ENCODE results near the gene EDIL3. TPM values are rescaled to one million over a fixed set of nuclear protein-coding genes. Genes with fewer than 3 reads are reported as not detected.

EDIL3 gene
- total and polyA plus RNA-seq, 2 of the 13 experiments (the other 11 are each of a cell fraction or from before 2014, with no cell fraction given), result 0.01 TPM; not detected in 1

DNA sequence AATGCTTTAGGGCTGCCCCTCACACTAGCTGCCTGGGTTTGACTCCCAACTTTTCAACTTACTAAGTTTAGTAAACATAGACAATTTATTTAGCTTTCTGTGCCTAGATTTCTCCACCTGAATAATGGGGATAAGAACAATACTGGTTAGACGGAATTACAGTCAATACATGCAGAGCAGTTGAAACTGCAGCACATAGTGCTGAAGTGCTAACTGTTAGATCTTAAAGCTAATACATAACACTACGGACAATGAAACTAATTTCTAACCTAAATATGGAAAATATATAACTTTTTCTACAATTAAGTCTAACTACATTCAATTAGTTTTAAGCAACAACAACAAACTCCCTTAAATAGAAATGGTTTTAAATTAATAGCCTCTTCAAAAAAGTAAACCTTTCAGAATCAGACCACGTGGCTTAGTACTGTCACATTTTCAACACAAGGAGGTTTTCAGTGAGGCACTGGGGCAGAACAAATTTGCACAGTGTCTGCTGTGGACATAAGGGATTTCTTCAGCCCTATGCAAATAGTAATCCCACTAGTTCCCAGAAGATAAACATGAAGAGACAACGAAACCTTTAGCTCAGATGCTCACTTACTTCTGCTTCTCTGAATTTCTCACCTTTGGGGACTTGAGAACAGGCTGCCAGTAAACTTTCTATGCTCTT lies 293.4 kb downstream of the EDIL3 start (continued):
- TF ChIP-seq KDM3A (CRISPR knock-in tag; IDR thresholded peaks at IDR 0.05; ENCODE audit: low read depth) (peak; percentile 78; the same call in 1 of the 2 replicates), RARA (CRISPR knock-in tag; IDR thresholded peaks at IDR 0.05) (peak; percentile 81), ERF (CRISPR knock-in tag; IDR thresholded peaks at IDR 0.05) (0 out of 2 replicates have a peak, but pooled peaks have one; percentile 44), SOX5 (CRISPR knock-in tag; IDR thresholded peaks at IDR 0.05; ENCODE audit: borderline replicate concordance) (peak; percentile 84), MAFF (IDR thresholded peaks at IDR 0.05; ENCODE audit: low read depth, low read length) (no peak), SMARCE1 (IDR thresholded peaks at IDR 0.05; ENCODE audit: borderline replicate concordance) (no peak), NPAS2 (CRISPR knock-in tag; IDR thresholded peaks at IDR 0.05; ENCODE audit: borderline replicate concordance) (no peak), YEATS2 (CRISPR knock-in tag; IDR thresholded peaks at IDR 0.05; ENCODE audit: borderline replicate concordance) (peak; percentile 34; the same call in 1 of the 2 replicates), TAF1 (CRISPR knock-in tag; IDR thresholded peaks at IDR 0.05) (no peak), ZNF350 (CRISPR knock-in tag; IDR thresholded peaks at IDR 0.05; ENCODE audit: borderline replicate concordance, low read depth) (no peak), TEAD3 (CRISPR knock-in tag; optimal IDR thresholded peaks at IDR 0.05; ENCODE audit: borderline replicate concordance) (peak; percentile 48), TCF7 (IDR thresholded peaks at IDR 0.05; ENCODE audit: low read depth) (peak; percentile 81), NFYB (CRISPR knock-in tag; IDR thresholded peaks at IDR 0.05) (no peak)
- TF ChIP-seq, protein P1, sequence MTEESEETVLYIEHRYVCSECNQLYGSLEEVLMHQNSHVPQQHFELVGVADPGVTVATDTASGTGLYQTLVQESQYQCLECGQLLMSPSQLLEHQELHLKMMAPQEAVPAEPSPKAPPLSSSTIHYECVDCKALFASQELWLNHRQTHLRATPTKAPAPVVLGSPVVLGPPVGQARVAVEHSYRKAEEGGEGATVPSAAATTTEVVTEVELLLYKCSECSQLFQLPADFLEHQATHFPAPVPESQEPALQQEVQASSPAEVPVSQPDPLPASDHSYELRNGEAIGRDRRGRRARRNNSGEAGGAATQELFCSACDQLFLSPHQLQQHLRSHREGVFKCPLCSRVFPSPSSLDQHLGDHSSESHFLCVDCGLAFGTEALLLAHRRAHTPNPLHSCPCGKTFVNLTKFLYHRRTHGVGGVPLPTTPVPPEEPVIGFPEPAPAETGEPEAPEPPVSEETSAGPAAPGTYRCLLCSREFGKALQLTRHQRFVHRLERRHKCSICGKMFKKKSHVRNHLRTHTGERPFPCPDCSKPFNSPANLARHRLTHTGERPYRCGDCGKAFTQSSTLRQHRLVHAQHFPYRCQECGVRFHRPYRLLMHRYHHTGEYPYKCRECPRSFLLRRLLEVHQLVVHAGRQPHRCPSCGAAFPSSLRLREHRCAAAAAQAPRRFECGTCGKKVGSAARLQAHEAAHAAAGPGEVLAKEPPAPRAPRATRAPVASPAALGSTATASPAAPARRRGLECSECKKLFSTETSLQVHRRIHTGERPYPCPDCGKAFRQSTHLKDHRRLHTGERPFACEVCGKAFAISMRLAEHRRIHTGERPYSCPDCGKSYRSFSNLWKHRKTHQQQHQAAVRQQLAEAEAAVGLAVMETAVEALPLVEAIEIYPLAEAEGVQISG (CRISPR knock-in tag; IDR thresholded peaks at IDR 0.05), result 0 out of 2 replicates have a peak, but pooled peaks have one; percentile 31
- TF ChIP-seq, protein P2, sequence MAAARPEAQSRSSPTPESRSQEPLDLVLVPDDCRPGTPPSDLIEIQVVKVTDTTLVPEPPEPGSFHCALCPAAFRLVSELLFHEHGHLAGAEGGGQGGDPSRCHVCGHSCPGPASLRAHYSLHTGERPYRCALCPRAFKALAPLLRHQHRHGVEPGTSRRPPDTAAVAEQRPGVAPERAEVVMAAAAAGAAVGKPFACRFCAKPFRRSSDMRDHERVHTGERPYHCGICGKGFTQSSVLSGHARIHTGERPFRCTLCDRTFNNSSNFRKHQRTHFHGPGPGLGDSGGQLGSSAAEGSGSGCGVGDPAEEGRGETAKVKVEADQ (CRISPR knock-in tag; IDR thresholded peaks at IDR 0.05; ENCODE audit: borderline replicate concordance), result no peak
- TF ChIP-seq, protein P3, sequence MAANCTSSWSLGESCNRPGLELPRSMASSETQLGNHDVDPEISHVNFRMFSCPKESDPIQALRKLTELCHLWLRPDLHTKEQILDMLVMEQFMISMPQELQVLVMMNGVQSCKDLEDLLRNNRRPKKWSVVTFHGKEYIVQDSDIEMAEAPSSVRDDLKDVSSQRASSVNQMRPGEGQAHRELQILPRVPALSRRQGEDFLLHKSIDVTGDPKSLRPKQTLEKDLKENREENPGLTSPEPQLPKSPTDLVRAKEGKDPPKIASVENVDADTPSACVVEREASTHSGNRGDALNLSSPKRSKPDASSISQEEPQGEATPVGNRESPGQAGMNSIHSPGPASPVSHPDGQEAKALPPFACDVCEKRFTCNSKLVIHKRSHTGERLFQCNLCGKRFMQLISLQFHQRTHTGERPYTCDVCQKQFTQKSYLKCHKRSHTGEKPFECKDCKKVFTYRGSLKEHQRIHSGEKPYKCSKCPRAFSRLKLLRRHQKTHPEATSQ (CRISPR knock-in tag; IDR thresholded peaks at IDR 0.05; ENCODE audit: borderline replicate concordance), result peak; percentile 19; the same call in 1 of the 2 replicates
- TF ChIP-seq, protein P4, sequence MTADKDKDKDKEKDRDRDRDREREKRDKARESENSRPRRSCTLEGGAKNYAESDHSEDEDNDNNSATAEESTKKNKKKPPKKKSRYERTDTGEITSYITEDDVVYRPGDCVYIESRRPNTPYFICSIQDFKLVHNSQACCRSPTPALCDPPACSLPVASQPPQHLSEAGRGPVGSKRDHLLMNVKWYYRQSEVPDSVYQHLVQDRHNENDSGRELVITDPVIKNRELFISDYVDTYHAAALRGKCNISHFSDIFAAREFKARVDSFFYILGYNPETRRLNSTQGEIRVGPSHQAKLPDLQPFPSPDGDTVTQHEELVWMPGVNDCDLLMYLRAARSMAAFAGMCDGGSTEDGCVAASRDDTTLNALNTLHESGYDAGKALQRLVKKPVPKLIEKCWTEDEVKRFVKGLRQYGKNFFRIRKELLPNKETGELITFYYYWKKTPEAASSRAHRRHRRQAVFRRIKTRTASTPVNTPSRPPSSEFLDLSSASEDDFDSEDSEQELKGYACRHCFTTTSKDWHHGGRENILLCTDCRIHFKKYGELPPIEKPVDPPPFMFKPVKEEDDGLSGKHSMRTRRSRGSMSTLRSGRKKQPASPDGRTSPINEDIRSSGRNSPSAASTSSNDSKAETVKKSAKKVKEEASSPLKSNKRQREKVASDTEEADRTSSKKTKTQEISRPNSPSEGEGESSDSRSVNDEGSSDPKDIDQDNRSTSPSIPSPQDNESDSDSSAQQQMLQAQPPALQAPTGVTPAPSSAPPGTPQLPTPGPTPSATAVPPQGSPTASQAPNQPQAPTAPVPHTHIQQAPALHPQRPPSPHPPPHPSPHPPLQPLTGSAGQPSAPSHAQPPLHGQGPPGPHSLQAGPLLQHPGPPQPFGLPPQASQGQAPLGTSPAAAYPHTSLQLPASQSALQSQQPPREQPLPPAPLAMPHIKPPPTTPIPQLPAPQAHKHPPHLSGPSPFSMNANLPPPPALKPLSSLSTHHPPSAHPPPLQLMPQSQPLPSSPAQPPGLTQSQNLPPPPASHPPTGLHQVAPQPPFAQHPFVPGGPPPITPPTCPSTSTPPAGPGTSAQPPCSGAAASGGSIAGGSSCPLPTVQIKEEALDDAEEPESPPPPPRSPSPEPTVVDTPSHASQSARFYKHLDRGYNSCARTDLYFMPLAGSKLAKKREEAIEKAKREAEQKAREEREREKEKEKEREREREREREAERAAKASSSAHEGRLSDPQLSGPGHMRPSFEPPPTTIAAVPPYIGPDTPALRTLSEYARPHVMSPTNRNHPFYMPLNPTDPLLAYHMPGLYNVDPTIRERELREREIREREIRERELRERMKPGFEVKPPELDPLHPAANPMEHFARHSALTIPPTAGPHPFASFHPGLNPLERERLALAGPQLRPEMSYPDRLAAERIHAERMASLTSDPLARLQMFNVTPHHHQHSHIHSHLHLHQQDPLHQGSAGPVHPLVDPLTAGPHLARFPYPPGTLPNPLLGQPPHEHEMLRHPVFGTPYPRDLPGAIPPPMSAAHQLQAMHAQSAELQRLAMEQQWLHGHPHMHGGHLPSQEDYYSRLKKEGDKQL (CRISPR knock-in tag; IDR thresholded peaks at IDR 0.05; ENCODE audit: low read depth), result peak; percentile 99
- TF ChIP-seq, protein P5, sequence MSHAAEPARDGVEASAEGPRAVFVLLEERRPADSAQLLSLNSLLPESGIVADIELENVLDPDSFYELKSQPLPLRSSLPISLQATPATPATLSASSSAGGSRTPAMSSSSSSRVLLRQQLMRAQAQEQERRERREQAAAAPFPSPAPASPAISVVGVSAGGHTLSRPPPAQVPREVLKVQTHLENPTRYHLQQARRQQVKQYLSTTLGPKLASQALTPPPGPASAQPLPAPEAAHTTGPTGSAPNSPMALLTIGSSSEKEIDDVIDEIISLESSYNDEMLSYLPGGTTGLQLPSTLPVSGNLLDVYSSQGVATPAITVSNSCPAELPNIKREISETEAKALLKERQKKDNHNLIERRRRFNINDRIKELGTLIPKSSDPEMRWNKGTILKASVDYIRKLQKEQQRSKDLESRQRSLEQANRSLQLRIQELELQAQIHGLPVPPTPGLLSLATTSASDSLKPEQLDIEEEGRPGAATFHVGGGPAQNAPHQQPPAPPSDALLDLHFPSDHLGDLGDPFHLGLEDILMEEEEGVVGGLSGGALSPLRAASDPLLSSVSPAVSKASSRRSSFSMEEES (CRISPR knock-in tag; IDR thresholded peaks at IDR 0.05), result peak; percentile 74

Measured in HepG2 (cell line).